HL-60/S4 (cell line): ENCODE data around the gene MAMLD1.

Source experiments
- in situ Hi-C: fragments of 300-500 bp; cut with MboI; formaldehyde crosslinking; loops from 2 replicates; pipeline ENCODE4 v1.14.3; 2022; ENCODE audit warnings: low sequenced_read_pairs

The MAMLD1 gene

GRCh38 chrX:150355913-150356312 is 7.2 kb upstream of the MAMLD1 start:
- in situ Hi-C loops, result no loop called here

DNA sequence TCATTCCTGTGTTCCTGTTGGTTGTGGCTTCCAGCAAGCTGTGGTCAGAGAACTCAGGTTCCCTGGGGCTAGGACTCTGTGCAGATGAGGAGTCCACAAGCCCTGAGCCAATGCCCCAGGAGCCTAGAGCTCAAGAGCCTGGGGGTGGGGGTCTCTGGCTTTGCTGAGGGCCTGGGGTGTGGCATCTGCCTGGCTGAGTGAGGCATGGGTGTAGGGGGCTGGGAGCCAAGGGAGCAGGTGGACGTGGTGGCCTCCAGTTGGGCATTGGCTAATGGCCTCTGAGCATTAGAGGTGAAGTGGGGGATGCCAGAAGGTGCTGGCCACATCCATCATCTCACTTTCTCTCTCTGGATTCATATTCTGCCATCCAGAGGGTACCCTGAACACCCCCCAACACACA is 5.3 kb upstream of the MAMLD1 start:
- in situ Hi-C loops, result no loop called here

DNA sequence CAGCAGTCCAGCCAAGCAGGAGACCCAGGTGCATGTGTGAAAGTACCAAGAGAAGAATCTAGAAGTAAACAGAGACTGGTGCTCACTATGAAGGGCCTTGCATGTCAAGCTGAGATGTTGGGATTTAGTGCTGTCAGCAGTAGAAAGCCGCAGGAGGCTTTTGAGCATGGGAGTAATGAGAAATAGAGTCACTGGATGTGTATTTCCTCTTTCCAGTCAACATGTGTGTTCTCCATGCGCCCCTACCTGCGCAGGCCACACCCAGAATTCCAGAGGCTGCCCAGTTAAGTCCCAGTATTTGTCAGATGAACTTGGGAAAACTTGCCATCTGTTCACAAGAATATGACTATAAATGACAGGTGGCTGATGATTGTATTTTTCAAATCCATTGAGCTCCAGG is 4.5 kb upstream of the MAMLD1 start:
- in situ Hi-C loops, result no loop called here

GRCh38 chrX:150360331-150360730 is 2.8 kb upstream of the MAMLD1 start:
- in situ Hi-C loops, result no loop called here

- in situ Hi-C loops, result no loop called here
Observed at GRCh38 chrX:150361070-150361776, 1.9 kb upstream of the MAMLD1 start.

- in situ Hi-C loops, result no loop called here
Observed at GRCh38 chrX:150361777-150362351, 1.3 kb upstream of the MAMLD1 start.

- in situ Hi-C loops, result no loop called here
Observed at GRCh38 chrX:150363561-150364346, 637 bp downstream of the MAMLD1 start.

GRCh38 chrX:150364347-150365050 is 1.4 kb downstream of the MAMLD1 start:
- in situ Hi-C loops, result no loop called here

DNA sequence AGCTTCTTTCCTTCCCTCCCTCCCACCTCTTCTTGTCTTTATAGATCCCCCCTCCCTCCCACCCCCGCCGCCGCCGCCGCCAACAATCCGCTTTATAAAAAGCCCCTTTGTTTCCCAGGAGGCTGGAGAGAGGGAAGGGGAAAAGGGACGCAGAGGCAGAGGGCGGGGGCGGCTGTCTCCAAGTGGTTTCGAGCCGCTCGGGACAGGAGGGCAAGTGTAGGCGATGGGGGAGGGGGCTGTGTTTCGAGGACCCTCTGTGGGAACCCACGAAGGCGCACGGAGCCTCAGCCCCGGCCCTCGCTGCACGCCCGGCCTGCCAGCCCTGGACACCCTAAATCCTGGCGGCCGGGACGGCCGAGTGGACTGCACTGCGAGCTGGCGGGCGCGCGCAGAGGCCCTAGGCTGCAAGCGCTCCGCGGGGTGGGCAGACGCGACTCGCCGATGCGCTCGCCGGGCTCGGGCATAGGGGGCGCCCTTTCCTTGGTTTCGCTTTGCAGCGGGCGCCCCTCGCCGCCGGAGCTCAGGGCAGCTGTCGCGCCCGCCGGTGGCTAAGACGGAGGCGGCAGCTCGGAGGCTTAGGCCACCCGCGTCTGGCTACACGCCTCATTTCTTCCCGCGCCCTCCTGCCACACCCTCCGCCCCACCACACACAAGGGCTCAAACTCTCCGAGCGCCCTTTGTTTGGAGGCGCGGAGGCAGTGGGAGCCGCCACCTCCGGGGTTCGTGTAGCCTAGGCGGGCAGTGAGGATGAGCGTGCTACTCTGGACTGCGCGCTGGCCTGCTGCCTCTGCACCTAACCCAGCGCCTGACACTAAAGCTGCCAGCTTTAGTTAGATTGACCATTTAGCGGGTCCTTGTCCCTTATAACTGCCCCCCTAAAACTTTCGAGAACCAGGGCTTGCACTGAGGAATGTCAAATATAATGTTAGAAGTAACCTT is 2.2 kb downstream of the MAMLD1 start:
- in situ Hi-C loops, result no loop called here

- in situ Hi-C loops, result no loop called here
Observed at GRCh38 chrX:150365990-150366911, 3.1 kb downstream of the MAMLD1 start.

- in situ Hi-C loops, result no loop called here
Observed at GRCh38 chrX:150366951-150367545, 3.9 kb downstream of the MAMLD1 start.

GRCh38 chrX:150370589-150371312 is 7.6 kb downstream of the MAMLD1 start:
- in situ Hi-C loops, result no loop called here

DNA sequence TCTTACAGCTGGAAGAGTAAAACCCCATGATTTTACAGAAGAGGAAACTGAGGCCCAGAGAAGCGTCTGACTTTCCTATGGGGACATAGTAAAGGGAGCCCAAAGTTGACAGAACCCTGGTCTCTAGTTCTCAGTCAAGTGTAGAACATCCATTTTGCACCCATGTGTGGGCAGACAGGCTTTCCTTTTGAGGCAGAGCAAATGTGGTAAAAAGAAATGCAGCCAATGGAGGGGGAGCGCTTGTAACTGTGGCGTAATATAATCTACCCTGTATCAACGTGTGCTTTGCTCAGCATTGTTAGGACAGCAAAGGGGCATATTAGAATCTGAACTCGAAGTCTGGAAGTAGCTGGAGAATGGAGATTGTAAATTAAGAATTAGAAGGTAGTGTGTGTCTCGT is 8.8 kb downstream of the MAMLD1 start:
- in situ Hi-C loops, result no loop called here

GRCh38 chrX:150372280-150372679 is 9.2 kb downstream of the MAMLD1 start:
- in situ Hi-C loops, result no loop called here

- in situ Hi-C loops, result no loop called here
Observed at GRCh38 chrX:150372756-150373155, 9.6 kb downstream of the MAMLD1 start.

DNA sequence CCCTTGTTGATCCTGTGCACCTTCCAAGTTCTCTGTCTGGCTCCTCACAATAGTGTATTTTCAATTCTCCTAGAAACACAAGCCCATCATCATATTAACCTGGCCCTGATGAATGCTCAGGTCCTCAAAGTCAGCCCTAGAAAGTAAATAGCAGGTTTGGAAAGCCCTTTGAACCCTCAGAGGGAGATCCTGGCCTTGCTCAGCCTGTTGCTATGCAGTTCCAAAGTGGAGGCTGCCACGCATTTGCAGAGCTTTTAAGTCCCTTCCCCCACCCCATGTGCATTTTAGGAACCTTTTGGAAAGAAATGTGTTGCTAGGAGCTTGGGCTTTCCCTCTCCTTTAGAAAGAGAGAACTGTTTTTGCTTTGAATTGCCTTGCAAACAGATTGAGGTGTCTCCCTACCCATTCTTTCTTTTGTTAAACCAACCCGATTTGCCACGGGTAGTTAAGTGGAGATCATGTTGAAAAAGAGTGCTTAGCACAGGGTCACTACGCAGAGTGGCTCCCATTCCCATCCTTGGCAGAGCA is 12.2 kb downstream of the MAMLD1 start:
- in situ Hi-C loops, result no loop called here

DNA sequence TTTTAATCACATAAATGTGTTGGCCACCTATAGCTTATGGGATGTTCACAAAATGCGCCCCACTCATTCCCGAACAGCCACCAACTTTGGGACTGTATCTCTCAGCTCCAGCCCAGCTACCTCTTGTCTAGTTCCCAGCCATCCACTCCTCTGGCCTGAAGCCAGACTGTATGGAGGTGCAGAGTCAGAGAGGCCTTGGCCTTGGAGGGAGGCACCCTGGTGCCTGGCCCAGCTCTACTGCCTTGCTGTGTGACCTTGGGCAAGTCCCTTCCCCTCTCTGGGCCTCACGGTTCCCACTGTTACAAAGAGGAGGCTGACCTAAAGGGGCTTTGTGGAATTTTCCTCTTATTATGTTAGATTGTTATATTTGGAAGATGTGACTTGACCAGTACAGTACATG is 13.9 kb downstream of the MAMLD1 start:
- in situ Hi-C loops, result no loop called here

DNA sequence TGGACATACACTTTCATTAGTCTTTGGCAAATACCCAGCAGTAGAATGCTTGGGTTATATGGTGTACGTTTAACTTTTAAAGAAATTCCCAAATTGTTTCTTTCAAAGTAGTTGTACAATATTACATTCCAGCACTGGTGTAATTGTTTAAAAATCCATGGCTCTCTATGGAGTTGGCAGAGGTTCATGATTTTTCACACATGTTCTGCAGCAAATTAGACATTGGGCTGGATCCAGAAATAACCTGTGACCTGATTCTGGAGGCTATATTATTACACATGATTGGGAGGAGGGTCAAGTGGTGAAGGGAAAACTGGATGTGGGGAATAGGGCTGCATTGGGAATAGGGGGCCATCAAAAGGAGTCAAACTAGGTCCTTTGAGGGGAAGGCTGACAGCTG is 41.9 kb downstream of the MAMLD1 start:
- in situ Hi-C loops, result no loop called here
